ENCODE data around the gene MYLK4. TPM values are rescaled to one million over a fixed set of nuclear protein-coding genes. Genes with fewer than 3 reads are reported as not detected.

The MYLK4 gene
- total RNA-seq, 1 donor from 2014 or later: 0.40 TPM

DNA sequence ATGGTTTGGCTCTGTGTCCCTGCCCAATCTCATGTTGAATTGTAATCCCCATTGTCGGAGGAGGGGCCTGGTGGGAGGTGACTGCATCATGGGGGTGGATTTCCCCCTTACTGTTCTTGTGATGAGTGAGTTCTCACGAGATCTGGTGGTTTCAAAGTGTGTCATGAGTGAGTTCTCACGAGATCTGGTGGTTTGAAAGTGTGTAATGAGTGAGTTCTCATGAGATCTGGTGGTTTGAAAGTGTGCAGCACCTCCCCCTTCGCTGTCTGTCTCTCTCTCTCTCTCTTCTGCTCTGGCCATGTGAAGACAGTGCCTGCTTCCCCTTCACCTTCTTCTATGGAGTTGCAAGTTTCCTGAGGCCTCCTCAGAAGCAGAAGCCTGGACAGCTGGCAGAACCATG, 87.6 kb downstream of the MYLK4 start:
- no peak for DNase-seq (ENCODE audit: low read depth in 2 of 2)

DNA sequence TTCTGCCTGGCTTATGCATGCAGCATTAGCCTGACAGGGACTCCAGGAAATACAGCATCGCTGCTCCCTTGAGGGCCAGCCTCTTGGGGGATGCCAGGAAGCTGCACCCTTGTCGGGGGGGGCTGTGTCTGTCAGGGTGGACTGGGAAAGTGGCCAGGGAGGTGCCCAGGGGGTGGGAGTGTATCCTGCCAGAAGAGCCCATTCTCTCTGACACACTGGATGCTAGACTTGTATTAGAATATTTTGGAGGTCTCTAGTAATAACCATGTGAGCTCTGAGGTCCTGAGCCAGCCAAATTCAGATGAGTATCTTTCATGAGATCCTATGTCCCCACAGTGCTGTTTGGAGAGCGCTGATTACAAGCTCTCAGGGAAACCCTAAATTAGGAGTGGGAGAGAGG, 89.1 kb downstream of the MYLK4 start:
- no peak for DNase-seq (ENCODE audit: low read depth in 2 of 2)

DNA sequence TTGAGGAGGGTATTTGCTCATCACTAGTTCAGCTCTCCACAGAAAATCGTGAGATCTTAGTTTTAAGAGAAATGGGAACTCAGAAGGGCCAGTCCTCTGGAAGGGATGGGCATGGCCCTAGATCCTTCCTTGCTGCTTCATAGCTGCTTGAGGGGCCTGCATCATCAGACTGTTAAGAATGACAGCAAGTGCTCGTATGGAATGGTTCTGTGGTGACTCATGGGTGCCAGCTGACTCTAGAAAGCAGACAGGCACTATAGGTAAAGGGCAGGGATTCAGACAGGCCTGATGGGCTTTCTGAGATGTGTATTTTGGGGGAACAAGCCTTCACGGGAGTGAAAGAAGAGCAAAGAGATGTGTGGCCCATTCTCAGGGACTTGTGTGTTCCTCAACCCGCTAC, 90.8 kb downstream of the MYLK4 start:
- DNase-seq (ENCODE audit: low read depth in 2 of 2): peak in 1 of 2 donors; percentile 4

DNA sequence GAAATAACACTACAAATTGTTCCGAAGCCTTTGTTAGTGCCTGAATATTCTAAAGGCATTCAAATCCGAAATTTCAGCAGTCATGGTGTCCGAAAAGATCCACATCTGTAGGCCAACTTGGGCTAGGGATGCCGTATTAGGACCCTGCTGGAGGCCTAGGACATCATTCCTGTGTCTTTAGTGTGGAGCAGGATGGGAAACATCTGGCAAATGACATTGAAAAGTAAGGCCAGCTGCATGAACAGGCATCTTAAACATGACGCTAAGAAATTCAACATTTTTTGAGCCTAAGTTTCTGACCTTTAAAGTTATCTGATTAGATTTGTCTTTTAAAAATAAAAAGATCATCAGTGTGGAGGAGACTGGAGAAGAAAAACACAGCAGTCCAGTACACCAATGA, 91.3 kb downstream of the MYLK4 start:
- no peak for DNase-seq (ENCODE audit: low read depth in 2 of 2)

DNA sequence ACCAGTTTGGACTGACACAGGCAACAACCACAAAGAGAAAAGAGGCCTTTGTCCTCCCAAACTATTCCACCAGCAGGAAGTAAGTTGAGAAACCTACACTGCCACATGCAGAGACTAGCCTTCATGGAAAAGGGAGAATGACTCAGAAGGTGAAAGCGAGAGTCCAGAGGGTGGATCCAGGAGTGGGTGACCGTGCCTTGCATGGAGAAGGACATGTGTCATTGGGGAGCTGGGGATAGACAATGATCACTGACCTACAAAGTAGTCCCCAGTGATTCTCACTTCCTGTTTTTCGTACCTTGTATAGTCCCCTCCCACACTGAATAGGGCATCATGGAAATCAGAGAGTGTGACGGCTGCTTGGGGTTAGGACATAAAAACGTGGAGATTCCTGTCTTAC, 91.9 kb downstream of the MYLK4 start:
- DNase-seq (ENCODE audit: low read depth in 2 of 2): peak in 1 of 2 donors; percentile 9

DNA sequence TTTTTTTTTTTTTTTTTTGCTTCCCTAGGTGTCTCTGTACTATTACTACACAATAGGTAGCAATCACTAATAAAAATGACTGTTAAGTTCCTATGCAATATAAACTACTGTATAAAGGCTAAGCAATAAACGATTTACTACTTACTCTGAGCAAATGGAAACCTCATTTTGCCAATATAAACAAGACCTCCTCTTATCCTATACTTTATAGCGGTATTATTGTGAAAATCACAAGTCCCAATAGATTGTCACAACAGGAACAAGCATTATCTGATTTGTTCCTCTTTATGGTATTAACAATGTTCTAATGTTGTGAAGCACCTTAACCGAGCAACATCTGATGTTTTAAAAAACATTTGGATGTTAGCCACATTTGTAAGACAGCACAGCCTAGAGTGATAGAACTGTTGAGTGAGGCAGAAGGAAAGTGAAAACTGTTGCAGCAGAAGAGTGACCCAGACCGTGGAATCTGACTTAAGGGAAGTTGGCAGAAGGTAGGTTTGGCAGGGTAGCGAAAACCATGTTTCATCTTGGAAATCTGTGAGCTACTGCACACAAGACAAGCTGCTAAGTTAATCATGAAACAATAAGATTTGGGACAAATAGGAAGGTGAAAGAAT, 94.2 kb downstream of the MYLK4 start:
- peak in 1 of 2 donors; percentile 15 for DNase-seq (ENCODE audit: low read depth in 2 of 2)

DNA sequence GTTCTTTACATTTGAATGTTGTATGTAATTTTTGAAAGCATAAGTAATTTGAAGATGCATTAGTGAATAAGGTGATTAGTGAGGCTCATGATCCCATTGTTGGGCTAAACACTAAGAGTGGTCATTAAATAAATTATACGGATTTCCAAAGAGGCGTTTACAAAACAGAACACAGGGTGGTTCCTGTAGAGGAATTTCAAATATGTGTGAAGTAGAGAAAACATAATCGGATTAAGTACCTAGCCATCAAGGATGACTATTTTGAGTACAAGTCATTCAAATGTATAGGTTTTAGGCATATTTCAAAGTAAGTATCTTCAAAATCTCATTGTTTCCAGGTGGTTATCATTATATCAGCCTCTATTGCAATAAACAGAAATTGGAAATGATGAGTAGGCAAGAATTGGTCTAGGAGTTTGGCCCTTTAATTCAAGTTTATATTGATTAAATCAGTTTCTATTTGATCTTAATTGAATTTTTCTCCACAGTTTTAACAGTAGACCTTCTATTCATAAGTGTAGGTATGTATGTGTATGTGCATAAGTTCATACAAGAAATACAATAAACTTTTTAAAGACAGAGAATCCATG, 94.8 kb downstream of the MYLK4 start:
- DNase-seq (ENCODE audit: low read depth in 2 of 2): no peak

DNA sequence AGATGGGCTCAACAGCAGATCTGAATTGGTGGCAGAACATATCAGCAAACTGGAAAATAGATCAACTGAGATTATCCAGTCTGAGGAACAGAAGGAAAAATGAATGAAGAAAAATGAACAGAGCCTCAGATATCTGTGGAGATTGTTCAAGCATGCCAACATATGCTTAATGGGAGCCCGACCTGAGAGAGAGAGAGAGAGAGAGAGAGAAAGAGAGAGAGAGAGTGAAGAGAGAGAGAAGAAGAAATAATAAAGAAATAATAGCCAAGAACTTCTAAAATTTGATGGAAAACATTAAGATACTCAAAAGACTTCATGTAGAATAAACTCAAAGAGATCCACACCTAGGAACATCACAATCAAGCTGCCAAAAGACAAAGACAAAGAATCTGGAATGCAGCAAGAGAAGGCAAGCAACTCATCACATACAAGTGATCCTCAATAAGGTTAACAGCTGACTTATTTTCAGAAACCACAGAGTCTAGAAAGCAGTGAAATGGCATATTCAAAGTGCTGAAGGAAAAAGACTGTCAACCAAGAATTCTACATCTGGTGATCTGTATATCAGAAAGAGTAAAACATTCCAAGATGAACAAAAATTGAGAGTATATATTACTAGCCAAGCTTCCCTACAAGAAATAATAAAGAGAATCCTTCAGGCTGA, 97.2 kb downstream of the MYLK4 start:
- DNase-seq (ENCODE audit: low read depth in 2 of 2): no peak

DNA sequence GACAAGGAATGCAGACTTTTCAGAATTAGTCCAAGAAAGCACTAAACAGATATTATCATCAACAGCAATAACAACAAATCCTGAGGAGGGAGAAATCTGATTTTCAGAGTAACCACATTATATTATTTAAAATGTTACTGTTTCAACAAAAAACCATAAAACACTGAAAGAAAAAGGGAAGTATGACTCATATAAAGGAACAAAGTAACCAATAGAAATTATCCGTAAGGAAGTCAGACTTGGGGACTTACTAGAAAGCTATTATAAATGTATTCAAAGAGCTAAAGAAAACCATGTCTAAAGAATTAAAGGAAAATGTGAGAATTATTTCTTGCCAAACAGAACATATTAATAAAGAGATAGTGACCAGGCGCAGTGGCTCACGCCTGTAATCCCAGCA, 98.1 kb downstream of the MYLK4 start:
- no peak for DNase-seq (ENCODE audit: low read depth in 2 of 2)

DNA sequence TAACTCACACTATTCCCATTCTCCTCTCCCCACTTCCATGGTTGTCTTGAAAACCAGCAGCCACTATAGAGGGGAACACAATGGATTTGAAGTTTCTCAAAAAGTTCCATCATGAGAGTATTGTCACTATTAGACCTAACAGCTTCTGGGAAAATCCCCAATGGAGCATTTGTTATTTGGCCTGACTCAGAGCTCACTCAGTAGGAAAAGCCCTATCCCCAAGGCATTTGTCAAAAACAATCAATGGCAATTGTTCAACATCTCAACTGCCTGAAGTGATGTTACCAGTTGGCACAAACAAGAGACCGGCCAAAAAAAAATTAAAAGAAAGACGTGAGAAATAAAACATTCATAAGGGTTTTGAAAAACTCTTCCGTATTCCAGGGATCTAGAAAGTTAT, 98.8 kb downstream of the MYLK4 start:
- DNase-seq (ENCODE audit: low read depth in 2 of 2): no peak

DNA sequence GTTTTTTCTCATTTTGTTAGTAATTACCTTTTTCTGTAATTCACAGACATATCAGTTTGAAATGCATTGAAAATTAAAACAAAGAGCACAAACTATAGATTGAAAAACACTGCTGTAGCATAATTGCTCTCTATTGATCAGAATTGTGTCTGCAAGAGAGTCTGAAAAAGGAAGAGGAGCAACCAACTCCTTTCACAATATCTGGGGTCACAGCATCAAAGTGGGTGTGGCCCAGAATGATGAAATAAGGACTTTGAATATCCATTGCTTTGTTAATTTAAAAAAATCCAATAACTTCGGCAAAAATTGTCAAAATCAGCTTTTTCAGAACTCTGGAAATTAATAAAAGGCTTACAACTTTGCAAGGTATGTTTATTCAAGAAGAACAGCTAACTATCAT, 99.2 kb downstream of the MYLK4 start:
- no peak for DNase-seq (ENCODE audit: low read depth in 2 of 2)

DNA sequence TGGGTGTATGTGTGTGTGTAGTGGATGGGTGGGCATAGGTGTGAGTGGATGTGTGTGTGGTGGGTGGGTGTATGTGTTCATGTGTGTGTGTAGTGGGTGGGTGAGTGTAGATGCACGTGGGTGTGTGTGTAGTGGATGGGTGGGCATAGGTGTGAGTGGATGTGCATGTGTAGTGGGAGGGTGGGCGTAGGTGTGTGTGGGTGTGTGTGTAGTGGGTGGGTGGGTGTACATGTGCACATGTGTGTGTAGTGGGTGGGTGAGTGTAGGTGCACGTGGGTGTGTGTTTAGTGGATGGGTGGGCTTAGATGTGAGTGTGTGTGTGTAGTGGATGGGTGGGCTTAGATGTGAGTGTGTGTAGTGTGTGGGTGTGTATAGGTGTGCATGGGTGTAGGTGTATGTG, 104.4 kb downstream of the MYLK4 start:
- no peak for DNase-seq (ENCODE audit: low read depth in 2 of 2)

DNA sequence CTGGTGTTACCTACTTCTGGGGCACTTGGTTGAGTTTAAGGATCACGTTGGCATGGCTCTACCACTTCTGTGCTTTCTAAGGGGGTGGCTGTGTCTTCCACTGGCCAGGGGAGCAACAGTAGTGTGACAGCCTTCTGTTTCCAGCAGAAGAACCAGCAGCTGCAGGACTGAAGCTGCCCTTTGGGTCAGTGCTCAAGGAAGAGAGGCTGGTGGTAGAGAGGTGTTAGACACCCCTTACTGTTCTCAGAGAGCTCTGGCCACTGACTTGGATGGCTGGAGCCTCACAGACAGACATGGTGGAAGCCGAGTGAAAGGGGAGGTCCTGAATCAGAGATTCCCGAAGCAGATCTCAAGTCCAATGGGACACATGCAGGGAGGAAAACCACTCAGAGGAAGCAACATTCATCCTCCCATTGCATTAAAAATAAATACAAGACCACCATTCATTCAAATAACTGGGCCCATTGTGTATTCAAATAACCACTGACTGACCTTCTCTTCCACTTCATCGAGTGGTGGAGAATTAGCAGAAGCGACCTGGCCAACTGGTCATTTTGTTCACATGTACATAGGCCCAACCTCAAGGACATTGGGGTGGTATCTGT, 106.7 kb downstream of the MYLK4 start:
- no peak for DNase-seq (ENCODE audit: low read depth in 2 of 2)

DNA sequence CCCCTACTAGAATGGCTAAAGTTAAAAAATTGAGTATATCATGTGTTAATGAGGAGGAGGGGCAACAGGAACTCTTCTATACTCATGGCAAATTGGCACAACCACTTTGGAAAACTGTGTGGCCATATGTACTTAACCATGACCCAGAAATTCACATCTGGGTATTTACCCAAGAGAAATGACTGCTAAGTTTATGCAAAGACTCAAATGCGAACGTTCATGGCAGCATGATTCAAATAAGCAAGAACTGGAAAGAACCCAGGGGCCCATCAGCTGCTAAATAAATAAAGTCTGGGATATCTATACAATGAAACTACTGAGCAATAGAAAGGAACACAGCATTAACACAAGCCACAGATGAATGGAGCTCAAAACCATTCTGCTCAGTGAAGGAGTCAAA, 107.6 kb downstream of the MYLK4 start:
- DNase-seq (ENCODE audit: low read depth in 2 of 2): no peak

DNA sequence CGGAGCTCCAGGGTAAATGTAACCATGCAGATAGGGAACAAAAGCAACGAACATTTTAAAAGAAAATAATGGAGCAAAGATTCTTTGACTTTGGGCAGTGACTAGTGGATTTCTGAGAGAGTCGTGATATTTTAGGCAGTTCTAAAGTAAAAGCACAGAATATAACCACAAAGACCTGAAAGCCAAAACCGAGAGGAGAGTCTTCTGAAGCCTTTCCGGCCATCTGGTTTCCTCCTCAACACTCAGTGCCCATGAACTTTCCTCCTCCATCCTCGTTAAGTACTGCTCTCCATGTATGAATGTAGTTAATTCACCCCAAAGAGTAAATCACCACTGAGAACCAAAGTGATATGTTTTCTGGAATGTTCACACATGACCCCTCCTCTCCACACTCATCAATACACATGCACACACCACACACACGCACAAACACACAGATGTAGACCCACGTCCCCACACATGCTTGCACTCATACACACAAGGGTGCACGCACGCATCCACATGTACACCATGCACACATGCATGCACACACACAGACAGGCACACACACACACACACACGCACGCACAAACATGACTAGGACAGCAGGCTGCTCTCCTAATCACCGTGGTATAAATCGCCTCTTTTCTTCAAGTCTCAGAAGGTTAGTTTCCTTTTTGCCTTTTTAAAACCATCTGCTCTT, 109.5 kb downstream of the MYLK4 start:
- DNase-seq (ENCODE audit: low read depth in 2 of 2): no peak

DNA sequence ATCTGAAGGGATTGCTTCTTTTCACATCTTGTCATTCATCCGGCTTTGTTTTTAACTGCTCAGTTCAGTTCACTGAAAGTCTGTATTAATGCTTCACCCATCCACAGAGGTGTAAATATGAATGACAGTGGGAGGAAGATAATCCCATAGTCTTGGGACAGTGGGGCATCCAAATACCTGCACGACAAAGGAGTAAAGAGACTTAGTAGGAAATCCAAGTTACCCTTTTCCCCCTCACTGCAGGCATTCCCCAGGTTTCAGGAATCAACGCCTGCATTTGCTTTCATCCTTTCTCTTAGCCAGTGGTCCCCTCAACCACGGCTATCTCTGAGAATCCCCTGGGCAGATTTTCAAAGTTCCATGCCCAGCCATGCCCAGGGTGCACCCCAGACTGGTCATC, 110.2 kb downstream of the MYLK4 start:
- DNase-seq (ENCODE audit: low read depth in 2 of 2): no peak

DNA sequence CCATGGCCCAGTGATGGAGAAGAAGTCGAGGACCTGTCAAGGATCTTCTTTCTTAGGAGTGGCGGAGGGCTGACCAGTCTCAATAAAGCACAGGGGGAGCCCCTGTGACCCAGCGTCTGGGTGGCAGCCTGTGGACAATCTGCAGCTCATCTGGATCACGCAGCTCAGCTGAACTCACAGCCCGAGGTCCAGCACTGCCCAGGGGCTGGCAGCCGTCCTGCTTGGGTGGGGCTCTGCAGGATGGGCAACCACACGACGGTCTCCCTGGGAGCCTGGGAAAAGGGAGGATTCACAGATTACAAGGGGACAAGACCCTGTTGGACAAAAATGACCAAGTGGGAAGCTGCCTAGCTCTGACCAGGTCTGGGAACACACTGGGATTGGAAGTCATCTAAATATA, 110.8 kb downstream of the MYLK4 start:
- DNase-seq (ENCODE audit: low read depth in 2 of 2): no peak

DNA sequence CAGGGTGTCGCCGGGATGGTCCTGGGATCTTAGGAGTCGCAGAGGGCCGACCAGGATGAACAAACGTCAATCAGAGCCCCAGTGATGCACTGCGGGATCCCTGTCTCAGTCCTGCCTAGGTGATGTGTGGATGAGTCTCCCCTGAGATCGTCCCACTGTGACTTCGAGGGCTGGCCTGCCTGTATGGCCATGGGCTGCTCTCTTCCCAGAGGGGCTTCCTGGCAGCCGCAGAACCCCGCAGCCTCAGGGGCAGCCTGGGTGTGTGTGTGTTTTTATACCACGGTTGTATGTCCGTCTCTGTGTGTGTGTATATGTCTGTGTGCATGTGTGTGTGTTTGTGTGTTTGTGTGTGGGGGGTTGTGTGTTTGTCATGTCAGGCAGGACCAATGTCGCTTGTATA, 111.6 kb downstream of the MYLK4 start:
- DNase-seq (ENCODE audit: low read depth in 2 of 2): no peak

DNA sequence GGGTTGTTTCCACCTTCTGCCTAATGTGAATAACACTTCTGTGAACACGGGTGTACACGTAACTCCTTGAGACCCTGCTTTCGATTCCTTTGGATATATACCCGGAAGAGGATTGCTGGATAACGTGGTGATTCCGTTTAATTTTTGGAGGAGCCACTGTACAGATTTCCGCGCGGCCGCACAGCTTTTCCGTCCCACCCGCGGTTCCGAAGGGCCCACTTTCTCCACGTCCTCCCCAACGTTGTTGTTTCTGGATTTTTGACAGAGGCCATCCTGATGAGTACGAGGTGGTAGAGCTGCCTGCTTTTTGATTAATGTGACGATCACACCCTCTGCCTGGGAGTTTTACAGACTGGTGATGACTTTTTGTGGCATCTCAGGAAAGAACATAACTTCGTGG, 114.0 kb downstream of the MYLK4 start:
- DNase-seq (ENCODE audit: low read depth in 2 of 2): no peak

DNA sequence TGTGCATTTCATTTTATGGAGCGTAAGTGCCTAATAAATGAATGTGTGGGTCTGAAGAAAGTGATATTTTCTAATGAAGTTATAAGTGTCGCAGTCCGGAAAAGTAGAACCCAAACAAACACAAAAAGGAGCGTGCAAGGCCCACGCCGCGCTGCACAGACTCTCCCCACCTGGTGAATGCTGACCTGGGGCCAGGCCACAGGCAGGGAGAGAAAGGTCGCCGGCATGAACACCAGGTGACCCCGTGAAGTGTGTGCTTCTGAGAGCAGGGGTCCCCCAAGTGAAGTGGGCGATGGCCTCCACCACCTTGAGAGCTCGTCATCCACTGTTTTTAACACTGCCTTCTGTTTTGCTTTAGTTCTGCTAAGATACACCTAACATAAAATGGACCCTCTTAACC, 114.8 kb downstream of the MYLK4 start:
- DNase-seq (ENCODE audit: low read depth in 2 of 2): no peak

DNA sequence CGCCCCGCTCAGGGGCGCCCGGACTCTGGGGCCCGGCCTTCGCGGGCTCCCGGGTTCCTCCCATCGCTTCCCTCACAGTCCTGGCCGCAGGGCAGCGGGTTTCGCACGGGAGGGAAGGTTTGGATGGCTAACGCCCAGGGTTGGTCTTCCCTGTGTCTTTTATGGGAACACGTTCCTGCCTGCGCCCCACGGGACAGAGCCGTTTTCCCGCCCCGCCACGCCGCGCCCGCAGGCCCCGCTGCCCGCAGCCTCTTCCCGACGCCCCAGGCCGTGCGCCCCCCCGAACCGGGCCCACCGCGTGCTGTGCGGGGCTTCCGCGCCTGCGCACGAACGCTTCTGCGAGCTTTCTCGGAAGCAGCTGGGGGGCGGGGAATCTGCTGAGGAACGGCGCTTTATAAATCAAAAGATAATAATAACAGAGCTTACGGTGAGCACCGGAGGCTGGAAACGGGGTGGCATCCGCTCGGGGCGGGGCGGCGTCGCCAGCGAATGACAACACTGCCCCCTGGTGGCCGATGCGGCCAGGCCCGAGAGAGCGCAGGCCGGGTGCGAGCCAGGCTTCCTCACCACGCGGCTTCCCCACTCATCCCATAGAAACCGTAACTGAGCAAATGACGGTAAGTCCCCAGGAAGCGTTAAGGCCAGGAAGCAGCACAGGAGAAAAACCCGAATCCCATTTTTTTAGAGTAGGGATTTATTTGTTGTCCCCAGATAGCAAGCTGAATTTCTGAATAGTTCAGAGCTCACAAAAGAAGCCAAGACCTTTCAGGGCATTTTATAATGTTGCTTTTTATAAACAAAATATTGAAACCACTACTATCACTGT, 116.4 kb downstream of the MYLK4 start:
- peak; percentile 90 to 93 for DNase-seq (ENCODE audit: low read depth in 2 of 2)

Measured in lung microvascular endothelial cell (primary cell).